ENCODE data around the gene ZC3H7A.

The ZC3H7A gene

DNA sequence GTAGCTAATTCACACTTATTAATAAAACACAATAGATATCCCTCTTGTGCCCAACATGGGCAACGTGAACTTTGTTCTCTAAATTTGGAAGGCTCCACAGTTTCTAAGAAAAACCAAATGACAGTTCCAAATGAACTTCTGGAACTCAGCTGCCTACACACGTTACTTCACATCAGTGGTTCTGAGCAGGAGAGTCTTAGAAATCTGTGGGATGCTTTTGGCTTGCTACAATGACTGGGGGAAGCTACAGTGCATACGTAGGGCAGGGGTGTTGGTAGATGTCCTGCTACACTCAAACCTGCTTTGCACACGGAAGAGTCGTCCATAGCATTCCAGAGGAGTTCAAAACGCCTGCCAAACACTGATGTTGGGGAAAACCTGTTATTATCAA, 62.4 kb downstream of the ZC3H7A start:
- no peak for DNase-seq

- DNase-seq, result no peak
Measured at GRCh38 chr16:11734025-11734652, 62.9 kb downstream of the ZC3H7A start.

GRCh38 chr16:11731222-11731621, 65.8 kb downstream of the ZC3H7A start:
- DNase-seq, result no peak

- DNase-seq, result no peak
Measured at GRCh38 chr16:11729787-11730186, 67.3 kb downstream of the ZC3H7A start.

DNA sequence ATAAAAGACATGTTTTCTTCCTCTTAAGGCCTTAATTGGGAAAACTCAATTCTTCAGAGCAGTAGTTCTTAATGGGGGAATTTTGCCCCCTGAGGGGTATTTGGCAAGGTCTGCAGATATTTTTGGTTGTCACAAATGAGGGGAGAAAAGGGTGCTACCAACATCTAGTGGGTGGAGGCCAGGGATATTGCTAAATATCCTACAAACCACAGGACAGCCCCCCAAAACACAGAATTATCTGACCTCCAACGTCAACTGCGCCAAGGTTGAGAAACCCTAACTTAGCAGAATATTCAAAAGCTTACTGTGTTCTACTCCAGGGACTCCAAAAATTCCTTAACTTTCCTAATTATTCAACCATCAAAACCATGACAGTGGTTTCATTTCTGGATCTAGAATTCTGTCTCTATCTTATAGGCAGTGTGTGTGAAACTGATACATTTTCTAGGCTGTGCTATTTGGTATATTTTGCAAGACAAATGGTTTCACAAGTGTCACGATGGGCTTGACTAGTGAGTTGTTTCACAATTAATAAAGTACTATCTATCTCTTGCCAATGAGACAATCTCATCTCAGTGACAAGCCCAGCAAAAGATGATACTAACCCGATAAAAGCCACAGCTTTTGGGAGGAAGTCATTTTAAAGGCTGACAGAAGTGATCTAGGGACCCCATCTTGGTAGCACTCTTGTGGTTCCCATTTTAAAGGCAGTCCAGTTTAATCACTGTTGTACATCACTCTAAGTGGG, 69.1 kb downstream of the ZC3H7A start:
- peak; percentile 48 to 77 (median 62) for DNase-seq

DNA sequence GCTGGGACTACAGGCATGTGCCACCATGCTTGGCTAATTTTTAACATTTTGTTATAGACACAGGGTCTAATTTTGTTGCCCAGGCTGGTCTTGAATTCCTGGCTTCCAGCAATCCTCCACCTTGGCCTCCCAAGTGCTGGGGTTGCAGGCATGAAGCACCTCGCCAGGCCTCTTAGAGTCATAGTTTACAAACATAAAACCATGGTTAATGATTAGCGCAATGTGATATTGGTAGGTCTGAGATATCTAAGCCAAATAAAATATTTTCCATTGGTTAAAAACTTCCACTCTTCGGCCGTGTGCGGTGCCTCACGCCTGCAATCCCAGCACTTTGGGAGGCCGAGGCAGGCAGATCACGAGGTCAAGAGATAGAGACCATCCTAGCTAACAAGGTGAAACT, 71.0 kb downstream of the ZC3H7A start:
- DNase-seq, result no peak

DNA sequence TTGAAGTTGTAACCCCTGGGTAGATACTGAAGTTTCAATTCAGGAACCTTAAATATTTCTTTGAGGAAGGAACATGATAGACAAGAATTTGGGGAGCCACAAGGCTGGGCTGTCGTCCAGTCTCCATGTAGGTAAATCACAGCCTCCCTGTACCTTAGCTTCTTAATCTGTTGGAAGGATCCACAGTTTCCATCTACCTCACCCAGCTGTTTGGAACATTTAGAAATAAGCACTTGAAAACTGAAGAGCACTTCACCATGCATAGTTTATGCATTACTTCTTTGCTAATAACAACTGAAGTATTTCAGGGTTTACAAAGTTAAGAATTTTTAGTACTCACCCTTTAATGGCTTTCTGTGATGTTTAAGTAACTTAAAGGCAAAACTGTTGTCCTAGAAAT, 71.6 kb downstream of the ZC3H7A start:
- DNase-seq, result no peak

GRCh38 chr16:11722468-11722808, 74.6 kb downstream of the ZC3H7A start:
- no peak for DNase-seq

GRCh38 chr16:11721781-11722467, 75.1 kb downstream of the ZC3H7A start:
- DNase-seq, result no peak

DNA sequence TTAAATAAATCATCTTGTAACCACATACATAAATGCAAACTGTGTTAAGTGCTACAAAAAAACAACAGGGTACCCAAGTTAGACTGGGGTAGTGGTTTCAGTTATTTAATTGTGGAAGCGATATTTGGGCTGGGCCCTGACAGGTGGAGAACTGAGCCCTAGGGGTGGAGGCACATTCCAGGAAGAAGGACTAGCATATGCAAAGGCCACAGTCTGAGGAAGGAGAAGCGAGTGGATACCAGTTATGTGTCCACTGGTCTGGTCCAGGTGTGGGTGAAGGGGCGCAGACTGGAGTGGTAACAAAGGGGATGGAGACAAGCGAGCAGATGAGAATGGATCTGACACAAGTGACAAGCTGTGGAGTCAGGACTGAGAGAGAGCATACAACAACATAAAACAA, 77.3 kb downstream of the ZC3H7A start:
- no peak for DNase-seq

- no peak for DNase-seq
Measured at GRCh38 chr16:11719171-11719570, 77.9 kb downstream of the ZC3H7A start.

GRCh38 chr16:11717811-11718210, 79.2 kb downstream of the ZC3H7A start:
- DNase-seq, result no peak

- no peak for DNase-seq
Measured at GRCh38 chr16:11716336-11716735, 80.7 kb downstream of the ZC3H7A start.

- no peak for DNase-seq
Measured at GRCh38 chr16:11715246-11715947, 81.7 kb downstream of the ZC3H7A start.

GRCh38 chr16:11712122-11712521, 84.9 kb downstream of the ZC3H7A start:
- DNase-seq, result no peak

DNA sequence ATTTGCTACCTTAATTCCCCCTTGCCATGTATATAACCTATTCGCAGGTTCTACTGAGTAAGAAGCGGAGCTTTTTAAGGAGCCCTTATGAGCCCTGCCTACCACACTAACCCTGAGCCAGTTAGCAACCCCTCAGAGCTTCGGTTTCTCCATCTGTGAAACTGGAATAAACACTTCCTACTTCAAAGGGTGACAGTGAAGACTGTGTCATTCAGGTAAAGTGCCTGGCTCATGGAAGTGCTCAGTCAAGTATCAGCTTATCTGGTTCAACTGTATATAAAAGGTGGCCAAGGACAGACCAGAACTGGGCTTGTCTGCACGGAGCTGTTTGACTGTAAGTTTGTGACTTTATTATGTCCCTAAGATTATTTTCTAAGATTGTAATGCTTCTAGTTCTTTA, 85.4 kb downstream of the ZC3H7A start:
- no peak for DNase-seq

DNA sequence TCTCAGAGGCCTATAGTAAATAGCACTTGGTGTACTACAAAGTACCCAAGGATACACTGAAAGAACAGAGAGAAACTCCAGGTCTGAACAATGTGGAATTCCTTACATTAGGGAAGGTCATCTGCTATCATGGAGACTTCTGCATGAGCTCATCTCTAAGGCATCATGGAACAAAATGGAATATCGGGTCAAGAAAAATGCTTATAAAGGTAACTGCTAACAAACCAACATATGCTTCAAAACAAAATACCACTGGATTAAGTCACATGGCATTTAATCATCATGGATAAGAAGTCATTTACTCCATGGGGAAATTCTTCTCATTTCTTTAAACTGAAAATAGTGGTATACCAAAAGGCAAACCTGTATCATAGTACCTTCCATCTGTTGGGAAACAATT, 88.6 kb downstream of the ZC3H7A start:
- DNase-seq, result no peak

- DNase-seq, result no peak
Measured at GRCh38 chr16:11707679-11708197, 89.3 kb downstream of the ZC3H7A start.

GRCh38 chr16:11706180-11706742, 90.8 kb downstream of the ZC3H7A start:
- no peak for DNase-seq

DNA sequence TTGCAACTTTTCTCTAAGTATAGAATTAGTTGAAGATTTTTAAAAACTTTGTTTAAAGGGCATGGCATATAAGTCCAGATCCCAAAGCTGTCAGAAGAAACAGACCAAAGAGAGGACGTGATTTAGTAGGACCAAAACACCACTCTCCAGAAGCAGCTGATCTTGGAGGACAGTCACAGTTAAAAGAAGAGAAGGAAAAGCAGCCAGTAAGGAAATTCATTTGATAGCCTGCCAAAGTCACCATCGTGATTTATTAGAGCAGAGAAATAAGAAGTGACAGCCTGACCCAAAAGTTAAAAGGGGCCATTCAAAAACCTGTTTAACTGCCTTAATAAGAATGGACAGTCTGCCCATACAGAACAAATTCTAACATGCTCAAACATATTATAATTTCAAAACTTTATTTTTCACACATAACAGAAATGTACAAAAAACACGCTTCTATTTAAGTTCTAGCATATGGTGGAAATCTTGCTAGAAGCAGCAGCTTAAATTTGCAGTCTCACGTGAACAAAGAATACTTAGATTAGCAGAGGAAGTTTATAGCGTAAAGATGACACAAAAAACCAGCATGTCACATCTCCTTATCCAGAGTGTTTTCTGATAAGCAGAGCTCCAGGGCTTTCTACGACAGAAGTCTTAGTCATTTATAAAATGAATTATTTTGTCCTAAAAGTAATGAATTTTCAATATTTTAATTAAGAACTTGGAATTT, 91.6 kb downstream of the ZC3H7A start:
- DNase-seq, result no peak
